Neural cell (in vitro differentiated cells): ENCODE measurements around the gene DIAPH2. TPM values are rescaled to one million over a fixed set of nuclear protein-coding genes. Genes with fewer than 3 reads are reported as not detected.

Experiments used
- H2AFZ ChIP-seq: fragments of 200-600, 300-800 bp; sonication (generic), shearing (Covaris generic); 2 replicates; pipeline ENCODE4 v1.6.0; 2014; ENCODE audit warnings: low read depth, mild to moderate bottlenecking, antibody characterized with exemption, low read length, moderate library complexity
- H3F3A ChIP-seq: fragments of 200-600 bp; shearing (Covaris generic); 2 replicates; pipeline ENCODE4 v1.6.1; 2016; ENCODE audit warnings: mild to moderate bottlenecking, moderate library complexity, mixed read lengths, antibody characterized with exemption, low read length; ENCODE audit not compliant: insufficient read depth, poor library complexity, severe bottlenecking
- H3K27ac ChIP-seq: fragments of 200-600, 300-800 bp; sonication (generic), shearing (Covaris generic); 2 replicates; pipeline ENCODE4 v1.5.1; 2014; ENCODE audit warnings: mild to moderate bottlenecking, low read length, moderate library complexity
- H3K27me3 ChIP-seq: fragments of 300-800, 200-600 bp; sonication (generic), shearing (Covaris generic); 2 replicates; pipeline ENCODE4 v1.6.0; 2014; ENCODE audit warnings: mild to moderate bottlenecking, low read depth, low read length, moderate library complexity; ENCODE audit not compliant: insufficient read depth
- H3K36me3 ChIP-seq: fragments of 300-800, 200-600 bp; sonication (generic), shearing (Covaris generic); 2 replicates; pipeline ENCODE4 v1.5.1; 2014; ENCODE audit warnings: mild to moderate bottlenecking, antibody characterized with exemption, low read length, moderate library complexity; ENCODE audit not compliant: insufficient read depth
- H3K4me2 ChIP-seq: fragments of 300-800, 200-600 bp; sonication (generic), shearing (Covaris generic); 2 replicates; pipeline ENCODE4 v1.6.0; 2014; ENCODE audit warnings: mild to moderate bottlenecking, low read length
- H3K4me3 ChIP-seq: fragments of 300-800, 200-600 bp; sonication (generic), shearing (Covaris generic); 2 replicates; pipeline ENCODE4 v1.5.1; 2014; ENCODE audit warnings: mild to moderate bottlenecking, low read length, moderate library complexity
- H3K79me2 ChIP-seq: fragments of 200-600 bp; shearing (Covaris generic); replicated peaks from 2 replicates; pipeline ENCODE4 v1.6.0; 2014; ENCODE audit warnings: mild to moderate bottlenecking, low read length, moderate library complexity; ENCODE audit not compliant: insufficient read depth
- H3K9ac ChIP-seq: fragments of 300-800, 200-600 bp; sonication (generic), shearing (Covaris generic); 2 replicates; pipeline ENCODE4 v1.6.1; 2016; ENCODE audit warnings: mild to moderate bottlenecking, low read length, mixed read lengths
- H3K9me2 ChIP-seq: fragments of 200-600 bp; shearing (Covaris generic); 2 replicates; pipeline ENCODE4 v1.6.1; 2016; ENCODE audit warnings: mild to moderate bottlenecking, low read length, mixed read lengths; ENCODE audit not compliant: insufficient read depth
- H3K9me3 ChIP-seq: fragments of 200-600, 300-800 bp; sonication (generic), shearing (Covaris generic); 2 replicates; pipeline ENCODE4 v1.6.1; 2016; ENCODE audit warnings: mild to moderate bottlenecking, mixed run types, low read length, moderate library complexity, mixed read lengths
- H4K20me1 ChIP-seq: fragments of 200-600 bp; shearing (Covaris generic); 2 replicates; pipeline ENCODE4 v1.6.1; 2016; ENCODE audit warnings: mild to moderate bottlenecking, mixed run types; ENCODE audit not compliant: insufficient read depth
- EP300 ChIP-seq: fragments of 450-650 bp; conservative IDR thresholded peaks from 2 replicates; pipeline ENCODE4 v1.6.1; 2014; ENCODE audit warnings: antibody characterized with exemption, mild to moderate bottlenecking, moderate library complexity; ENCODE audit not compliant: poor library complexity, severe bottlenecking
- EZH2 ChIP-seq: fragments of 200-600, 300-800 bp; shearing (Covaris generic), sonication (generic); IDR thresholded peaks from 2 replicates; pipeline ENCODE4 v1.6.1; 2014; ENCODE audit warnings: antibody characterized with exemption, low read length, borderline replicate concordance, mild to moderate bottlenecking; ENCODE audit not compliant: insufficient read depth, poor library complexity, severe bottlenecking
- MXI1 ChIP-seq: fragments of 450-650 bp; conservative IDR thresholded peaks from 2 replicates; pipeline ENCODE4 v1.6.1; 2014; ENCODE audit warnings: antibody characterized with exemption, mild to moderate bottlenecking; ENCODE audit not compliant: poor library complexity, severe bottlenecking
- POLR2AphosphoS5 ChIP-seq: IDR thresholded peaks from 2 replicates; pipeline ENCODE4 v1.6.1; 2012
- RAD21 ChIP-seq: fragments of 450-650 bp; conservative IDR thresholded peaks from 2 replicates; pipeline ENCODE4 v1.6.1; 2014; ENCODE audit warnings: antibody characterized with exemption, mild to moderate bottlenecking, moderate library complexity
- SMC3 ChIP-seq: fragments of 450-650 bp; conservative IDR thresholded peaks from 2 replicates; pipeline ENCODE4 v1.6.1; 2014; ENCODE audit warnings: antibody characterized with exemption, mild to moderate bottlenecking, moderate library complexity; ENCODE audit not compliant: poor library complexity
- TAF1 ChIP-seq: IDR thresholded peaks from 2 replicates; pipeline ENCODE4 v1.6.1; 2012; ENCODE audit warnings: low read depth
- polyA plus RNA-seq: library from polyadenylated mRNA; depleted of rRNA; stranded (reverse); fragments of >200 nt; gene quantifications from 2 replicates; pipeline ENCODE4 v1.2.3, GENCODE V29; 2014
- TF ChIP-seq, protein P1 (sequence below): IDR thresholded peaks from 2 replicates; pipeline ENCODE4 v1.6.1; 2012; ENCODE audit warnings: borderline replicate concordance
- TF ChIP-seq, protein P2 (sequence below): fragments of 450-650 bp; IDR thresholded peaks from 2 replicates; pipeline ENCODE4 v1.5.1; 2014; ENCODE audit warnings: antibody characterized with exemption, mild to moderate bottlenecking, moderate library complexity; ENCODE audit not compliant: poor library complexity, severe bottlenecking

DIAPH2 gene
- polyA plus RNA-seq, 1 donor from 2014 or later: 0.07 TPM

GRCh38 chrX:96770315-96770714 lies 85.7 kb downstream of the DIAPH2 start:
- Histone ChIP-seq H3K9me2 (no peaks in the 10 kb centered on the region), H3F3A (no peaks in the 10 kb centered on the region), H3K27ac (no peak overlapping the region)

DNA sequence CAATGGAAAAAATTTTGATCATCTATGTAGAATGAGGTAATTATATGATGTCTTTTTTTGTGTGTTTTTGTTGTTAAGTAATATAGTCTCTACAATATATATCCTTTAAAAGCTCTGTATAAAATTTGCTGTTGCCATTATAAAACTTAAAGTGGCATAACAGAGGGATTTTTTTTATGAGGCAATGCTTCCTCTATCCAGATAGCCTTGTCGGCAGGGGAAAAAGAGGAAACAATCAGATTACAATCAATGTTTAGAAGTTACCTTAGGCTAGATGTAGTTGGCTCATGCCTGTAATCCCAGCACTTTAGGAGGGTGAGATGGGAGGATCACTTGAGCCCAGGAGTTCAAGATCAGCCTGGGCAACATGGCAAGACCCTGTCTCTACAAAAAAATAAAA lies 86.8 kb downstream of the DIAPH2 start:
- Histone ChIP-seq H4K20me1 (no peaks in the 10 kb centered on the region), H3K9me3 (no peaks in the 10 kb centered on the region), H3K9ac (no peak overlapping the region), H3K36me3 (no peaks in the 10 kb centered on the region), H2AFZ (no peak overlapping the region), H3K79me2 (no peaks in the 10 kb centered on the region), H3K9me2 (no peaks in the 10 kb centered on the region), H3F3A (no peaks in the 10 kb centered on the region), H3K27me3 (no peaks in the 10 kb centered on the region), H3K4me2 (no peak overlapping the region), H3K27ac (no peak overlapping the region), H3K4me3 (no peak overlapping the region)
- TF ChIP-seq MXI1: no peak
- TF ChIP-seq TAF1: no peak
- no peak for TF ChIP-seq EP300
- no peak for TF ChIP-seq EZH2
- no peak for TF ChIP-seq SMC3
- TF ChIP-seq, protein P1, sequence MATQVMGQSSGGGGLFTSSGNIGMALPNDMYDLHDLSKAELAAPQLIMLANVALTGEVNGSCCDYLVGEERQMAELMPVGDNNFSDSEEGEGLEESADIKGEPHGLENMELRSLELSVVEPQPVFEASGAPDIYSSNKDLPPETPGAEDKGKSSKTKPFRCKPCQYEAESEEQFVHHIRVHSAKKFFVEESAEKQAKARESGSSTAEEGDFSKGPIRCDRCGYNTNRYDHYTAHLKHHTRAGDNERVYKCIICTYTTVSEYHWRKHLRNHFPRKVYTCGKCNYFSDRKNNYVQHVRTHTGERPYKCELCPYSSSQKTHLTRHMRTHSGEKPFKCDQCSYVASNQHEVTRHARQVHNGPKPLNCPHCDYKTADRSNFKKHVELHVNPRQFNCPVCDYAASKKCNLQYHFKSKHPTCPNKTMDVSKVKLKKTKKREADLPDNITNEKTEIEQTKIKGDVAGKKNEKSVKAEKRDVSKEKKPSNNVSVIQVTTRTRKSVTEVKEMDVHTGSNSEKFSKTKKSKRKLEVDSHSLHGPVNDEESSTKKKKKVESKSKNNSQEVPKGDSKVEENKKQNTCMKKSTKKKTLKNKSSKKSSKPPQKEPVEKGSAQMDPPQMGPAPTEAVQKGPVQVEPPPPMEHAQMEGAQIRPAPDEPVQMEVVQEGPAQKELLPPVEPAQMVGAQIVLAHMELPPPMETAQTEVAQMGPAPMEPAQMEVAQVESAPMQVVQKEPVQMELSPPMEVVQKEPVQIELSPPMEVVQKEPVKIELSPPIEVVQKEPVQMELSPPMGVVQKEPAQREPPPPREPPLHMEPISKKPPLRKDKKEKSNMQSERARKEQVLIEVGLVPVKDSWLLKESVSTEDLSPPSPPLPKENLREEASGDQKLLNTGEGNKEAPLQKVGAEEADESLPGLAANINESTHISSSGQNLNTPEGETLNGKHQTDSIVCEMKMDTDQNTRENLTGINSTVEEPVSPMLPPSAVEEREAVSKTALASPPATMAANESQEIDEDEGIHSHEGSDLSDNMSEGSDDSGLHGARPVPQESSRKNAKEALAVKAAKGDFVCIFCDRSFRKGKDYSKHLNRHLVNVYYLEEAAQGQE: no peak
- TF ChIP-seq, protein P2, sequence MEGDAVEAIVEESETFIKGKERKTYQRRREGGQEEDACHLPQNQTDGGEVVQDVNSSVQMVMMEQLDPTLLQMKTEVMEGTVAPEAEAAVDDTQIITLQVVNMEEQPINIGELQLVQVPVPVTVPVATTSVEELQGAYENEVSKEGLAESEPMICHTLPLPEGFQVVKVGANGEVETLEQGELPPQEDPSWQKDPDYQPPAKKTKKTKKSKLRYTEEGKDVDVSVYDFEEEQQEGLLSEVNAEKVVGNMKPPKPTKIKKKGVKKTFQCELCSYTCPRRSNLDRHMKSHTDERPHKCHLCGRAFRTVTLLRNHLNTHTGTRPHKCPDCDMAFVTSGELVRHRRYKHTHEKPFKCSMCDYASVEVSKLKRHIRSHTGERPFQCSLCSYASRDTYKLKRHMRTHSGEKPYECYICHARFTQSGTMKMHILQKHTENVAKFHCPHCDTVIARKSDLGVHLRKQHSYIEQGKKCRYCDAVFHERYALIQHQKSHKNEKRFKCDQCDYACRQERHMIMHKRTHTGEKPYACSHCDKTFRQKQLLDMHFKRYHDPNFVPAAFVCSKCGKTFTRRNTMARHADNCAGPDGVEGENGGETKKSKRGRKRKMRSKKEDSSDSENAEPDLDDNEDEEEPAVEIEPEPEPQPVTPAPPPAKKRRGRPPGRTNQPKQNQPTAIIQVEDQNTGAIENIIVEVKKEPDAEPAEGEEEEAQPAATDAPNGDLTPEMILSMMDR: no peak
- no peak for TF ChIP-seq RAD21
- no peak for TF ChIP-seq POLR2AphosphoS5

More at GRCh38 chrX:96770315-96770714, 85.7 kb downstream of the DIAPH2 start:
- no peak overlapping the region for H3K4me3 ChIP-seq
- no peak overlapping the region for H2AFZ ChIP-seq
- no peaks in the 10 kb centered on the region for H4K20me1 ChIP-seq
- no peak overlapping the region for H3K9ac ChIP-seq
- TF ChIP-seq, protein P2: peak; percentile 65
- TF ChIP-seq EZH2 (no peak), EP300 (no peak), POLR2AphosphoS5 (no peak), SMC3 (peak; percentile 74), RAD21 (peak; percentile 78), TAF1 (no peak), MXI1 (no peak)
- TF ChIP-seq, protein P1: no peak
- no peaks in the 10 kb centered on the region for H3K9me3 ChIP-seq
- no peaks in the 10 kb centered on the region for H3K27me3 ChIP-seq
- no peak overlapping the region for H3K4me2 ChIP-seq
- no peaks in the 10 kb centered on the region for H3K36me3 ChIP-seq
- H3K79me2 ChIP-seq: no peaks in the 10 kb centered on the region
